Fibroblast of upper back skin (primary cell): ENCODE data around the gene KLHL7.

Source experiments
- DNase-seq: peaks from one replicate; pipeline ENCODE4 v3.0.0-alpha.2; 2013

The KLHL7 gene, protein sequence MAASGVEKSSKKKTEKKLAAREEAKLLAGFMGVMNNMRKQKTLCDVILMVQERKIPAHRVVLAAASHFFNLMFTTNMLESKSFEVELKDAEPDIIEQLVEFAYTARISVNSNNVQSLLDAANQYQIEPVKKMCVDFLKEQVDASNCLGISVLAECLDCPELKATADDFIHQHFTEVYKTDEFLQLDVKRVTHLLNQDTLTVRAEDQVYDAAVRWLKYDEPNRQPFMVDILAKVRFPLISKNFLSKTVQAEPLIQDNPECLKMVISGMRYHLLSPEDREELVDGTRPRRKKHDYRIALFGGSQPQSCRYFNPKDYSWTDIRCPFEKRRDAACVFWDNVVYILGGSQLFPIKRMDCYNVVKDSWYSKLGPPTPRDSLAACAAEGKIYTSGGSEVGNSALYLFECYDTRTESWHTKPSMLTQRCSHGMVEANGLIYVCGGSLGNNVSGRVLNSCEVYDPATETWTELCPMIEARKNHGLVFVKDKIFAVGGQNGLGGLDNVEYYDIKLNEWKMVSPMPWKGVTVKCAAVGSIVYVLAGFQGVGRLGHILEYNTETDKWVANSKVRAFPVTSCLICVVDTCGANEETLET

DNA sequence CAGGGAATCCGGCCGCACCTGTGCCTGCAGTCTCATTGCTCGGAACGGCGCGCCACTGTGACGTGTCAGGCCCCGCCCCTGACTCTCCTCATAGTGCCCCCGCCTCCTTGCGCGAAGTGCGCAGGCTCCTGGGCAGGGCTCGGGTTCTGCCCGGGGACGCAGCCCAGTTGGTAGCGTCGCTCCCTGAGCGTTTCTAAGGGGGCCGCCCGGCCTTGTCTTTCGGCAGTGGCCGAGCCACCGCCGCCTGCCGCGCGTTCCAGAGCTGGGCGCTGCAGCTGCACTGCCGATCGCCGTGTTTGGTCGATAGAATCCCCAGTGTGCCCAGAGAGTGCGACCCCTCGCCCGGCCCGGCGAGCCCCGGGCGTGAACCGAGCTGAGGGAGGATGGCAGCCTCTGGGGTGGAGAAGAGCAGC is at the start of gene KLHL7:
Gene KLHL7 (plus strand): TSS at position 142 of the 413 bp plus-strand sequence. CDS start 242 bp downstream, at position 384.
- peak; percentile 88 for DNase-seq

DNA sequence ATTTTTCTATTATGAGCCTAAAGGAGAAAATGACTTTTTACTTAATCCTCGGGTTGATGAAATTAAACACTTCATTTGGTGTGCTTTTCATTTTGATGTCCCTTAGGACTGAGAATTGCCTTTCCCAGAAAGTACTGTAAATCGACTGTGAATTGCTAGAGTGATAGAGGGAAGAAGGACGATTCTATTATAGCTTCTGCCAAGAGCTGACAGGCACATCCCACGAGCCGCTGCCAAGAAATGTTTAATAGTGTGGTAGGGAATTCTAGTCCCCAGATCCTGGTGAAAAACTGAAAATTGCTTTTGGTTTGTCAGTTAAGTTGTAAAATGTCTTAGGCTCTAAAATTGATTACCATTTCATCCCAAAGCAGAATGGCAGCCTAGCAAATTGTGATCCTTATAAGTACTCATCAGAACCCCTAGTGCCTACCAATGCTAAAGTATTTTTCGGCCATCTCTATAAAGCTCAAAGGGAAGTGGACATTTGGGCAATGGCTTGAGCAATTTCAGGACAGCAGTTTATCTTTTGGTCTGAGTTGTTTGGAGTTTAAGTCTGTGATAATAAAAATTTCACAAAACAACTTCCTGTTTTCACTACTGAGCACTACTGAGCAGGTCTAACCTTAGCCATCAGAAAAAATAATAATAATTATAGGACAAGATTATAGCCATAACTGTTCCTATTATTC is 47.0 kb upstream of the KLHL7 start:
- DNase-seq: no peak

DNA sequence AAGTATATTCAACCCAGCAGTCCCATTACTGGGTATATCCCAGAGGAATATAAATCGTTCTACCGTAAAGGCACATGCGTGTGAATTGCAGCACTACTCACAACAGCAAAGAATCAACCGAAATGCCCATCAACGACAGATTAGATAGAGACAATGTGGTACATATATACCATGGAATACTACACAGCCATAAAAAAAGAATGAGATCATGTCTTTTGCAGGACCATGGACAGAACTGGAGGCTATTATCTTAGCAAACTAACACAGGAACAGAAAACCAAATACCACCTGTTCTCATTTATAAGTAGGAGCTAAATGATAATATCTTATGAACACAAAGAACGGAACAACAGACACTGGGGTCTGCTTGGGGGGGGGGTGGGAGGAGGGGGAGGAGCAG is 44.3 kb upstream of the KLHL7 start:
- no peak for DNase-seq

DNA sequence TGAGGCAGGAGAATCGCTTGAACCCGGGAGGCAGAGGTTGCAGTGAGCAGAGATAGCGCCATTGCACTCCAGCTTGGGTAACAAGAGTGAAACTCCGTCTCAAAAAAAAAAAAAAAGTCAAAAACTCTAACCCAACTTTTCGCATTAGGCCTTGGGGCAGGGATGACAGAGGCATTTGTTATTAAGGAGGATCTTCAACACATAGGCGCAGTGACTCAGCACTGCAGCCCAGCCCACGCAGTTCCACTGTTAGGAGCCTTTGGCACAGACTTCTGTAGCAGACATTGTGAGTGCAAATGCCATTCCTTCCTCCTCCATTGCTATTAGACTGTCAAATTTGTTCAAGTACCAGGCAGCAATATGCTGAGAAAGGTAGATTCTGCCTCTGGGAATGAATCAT is 43.1 kb upstream of the KLHL7 start:
- peak; percentile 26 for DNase-seq

DNA sequence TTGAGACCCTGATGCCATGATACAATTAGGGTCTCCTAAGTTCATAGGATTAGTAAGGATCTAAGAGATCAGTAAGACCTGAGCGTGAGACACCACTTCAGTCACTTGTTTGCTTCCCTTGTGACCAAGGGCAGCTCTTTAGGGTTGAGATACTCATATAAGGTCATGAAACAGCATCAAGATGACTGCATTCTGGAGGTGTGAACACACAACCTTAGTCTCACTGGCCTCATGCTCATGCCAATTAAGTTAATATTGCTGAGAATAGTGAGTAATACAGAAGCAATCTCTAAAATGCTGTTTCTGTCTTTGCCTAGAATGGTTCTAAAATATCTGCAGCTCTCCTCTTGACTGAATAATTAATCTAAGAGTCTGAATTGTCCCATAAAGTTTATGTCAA is 39.6 kb upstream of the KLHL7 start:
- peak; percentile 59 for DNase-seq

DNA sequence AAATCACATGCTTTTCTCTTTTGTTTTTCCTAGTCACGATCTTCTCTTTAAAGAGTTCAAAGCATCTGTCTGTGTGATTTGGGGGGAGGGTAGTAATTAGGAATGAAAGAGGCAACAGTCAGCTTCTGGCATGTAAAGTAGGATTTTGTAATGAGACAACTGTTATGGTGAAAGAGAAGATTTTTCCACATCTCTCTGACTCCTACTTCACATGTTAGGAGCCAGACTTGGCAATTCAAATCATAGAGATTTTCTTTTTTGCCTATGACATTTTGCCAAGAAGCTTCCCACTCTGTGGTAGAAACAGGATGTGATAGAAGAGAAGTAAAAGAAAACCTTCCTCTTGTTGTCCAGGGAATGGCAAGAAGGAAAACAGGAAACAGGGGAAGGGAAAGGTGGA is 38.3 kb upstream of the KLHL7 start:
- DNase-seq: peak; percentile 64

DNA sequence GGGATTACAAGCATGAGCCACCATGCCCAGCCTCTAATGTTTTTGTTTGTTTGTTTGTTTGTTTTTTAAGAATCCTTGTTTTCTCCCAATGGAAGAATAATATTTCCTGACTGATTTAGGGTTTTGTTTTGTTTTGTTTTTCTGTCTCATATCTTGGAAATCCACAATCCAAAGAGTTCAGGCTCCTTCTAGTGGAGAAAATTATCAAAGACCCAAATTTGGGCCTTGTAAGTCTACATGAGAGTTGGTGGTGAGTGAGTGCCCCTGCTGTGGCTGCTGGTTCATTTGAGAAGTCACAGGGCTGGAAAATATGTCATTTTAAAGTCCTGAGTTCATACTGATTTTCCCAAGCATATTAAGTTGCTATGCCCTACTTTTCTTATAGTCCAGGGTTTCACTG is 33.5 kb upstream of the KLHL7 start:
- no peak for DNase-seq

DNA sequence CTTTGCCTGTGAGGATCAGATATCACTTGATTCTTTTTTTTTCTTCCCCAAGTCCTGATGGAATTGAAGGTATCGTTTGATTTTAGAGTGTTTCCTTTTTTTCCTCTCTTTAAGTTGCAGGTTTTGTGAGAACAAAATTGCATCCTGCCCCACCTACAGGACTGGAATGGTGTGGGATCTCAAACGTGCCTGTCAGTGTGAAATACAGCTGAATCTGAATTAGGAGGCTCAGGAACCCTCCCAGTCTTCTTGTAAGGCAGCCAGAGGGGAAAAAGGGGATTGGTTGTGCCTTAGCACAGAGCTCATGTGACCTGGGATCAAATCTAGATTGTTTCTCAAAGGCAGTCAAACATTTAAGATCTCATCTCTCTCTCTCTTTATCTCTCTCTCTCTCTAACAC is 32.7 kb upstream of the KLHL7 start:
- DNase-seq: no peak

DNA sequence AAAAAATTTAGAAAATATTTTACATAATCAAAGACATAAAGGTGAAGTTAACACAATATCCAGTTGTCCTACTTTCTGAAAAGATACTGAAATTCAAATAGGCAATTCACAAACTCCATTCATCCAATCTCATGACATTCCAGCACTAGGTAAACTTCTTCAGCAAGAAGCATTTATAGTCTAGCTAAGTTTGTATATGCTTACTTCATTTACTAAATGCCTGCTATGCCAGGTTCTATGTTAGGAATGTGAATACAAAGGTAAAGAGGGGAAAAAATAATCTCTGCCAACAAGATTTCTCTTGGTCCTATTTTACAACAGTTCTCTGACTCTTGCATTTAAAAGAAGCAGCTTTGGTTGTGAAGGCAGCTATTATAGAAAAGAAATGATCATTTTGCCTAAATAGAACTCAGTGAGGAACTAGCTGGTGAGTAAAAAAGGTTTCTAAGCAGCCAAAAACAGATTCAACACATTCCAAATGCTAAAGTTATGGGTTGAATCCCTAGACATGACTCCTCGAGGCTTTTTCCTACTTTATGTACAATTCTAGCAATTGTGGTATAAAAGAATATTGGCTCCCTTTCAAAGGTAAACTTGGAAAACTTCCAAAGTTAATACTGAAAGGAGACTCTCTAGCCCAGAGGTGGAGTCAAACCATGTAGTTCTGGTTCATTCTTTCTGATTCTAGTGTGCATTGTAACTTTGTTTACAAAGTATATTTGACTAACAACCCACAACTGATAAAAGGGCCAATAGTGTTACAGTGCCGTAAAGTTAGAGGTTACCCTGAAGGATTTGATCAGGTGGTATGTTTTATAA is 30.9 kb upstream of the KLHL7 start:
- DNase-seq: peak; percentile 37

DNA sequence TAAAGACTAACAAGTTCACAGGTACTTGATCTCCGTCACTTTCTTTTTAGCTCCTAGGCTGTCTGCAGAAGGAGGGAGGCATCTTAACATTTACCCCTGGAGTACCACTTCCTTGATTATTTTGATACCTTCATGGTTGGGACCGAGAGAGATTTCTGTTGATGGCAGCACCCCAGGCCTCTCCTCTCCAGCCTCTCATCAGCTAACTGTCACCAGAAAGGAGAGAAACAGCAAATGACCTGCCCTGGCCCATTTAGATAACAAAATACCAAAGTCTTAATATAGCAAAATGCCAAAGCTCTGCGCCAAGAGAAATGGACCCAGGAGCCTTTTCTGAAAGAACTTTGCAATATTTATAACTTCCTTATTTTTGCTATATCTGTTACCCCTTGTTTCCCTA is 30.0 kb upstream of the KLHL7 start:
- no peak for DNase-seq

DNA sequence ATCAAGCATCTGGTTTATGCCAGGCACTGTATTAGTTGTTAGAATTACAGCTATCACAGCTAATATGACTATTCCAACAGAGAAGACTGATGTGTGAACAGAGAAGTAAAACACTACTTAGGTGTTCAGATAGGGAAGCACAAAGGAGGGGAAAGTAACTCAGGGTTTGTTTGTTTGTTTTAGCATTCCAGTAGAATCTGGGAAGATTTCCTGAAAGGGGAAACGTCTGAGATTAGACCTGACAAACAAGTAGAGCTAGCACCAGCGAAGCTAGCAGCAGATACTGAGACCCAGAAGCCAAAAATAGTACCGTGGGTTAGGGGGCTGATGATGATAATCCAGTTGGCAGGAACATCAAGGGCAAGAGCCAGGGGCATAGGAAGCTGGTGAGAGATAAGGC is 28.8 kb upstream of the KLHL7 start:
- no peak for DNase-seq

DNA sequence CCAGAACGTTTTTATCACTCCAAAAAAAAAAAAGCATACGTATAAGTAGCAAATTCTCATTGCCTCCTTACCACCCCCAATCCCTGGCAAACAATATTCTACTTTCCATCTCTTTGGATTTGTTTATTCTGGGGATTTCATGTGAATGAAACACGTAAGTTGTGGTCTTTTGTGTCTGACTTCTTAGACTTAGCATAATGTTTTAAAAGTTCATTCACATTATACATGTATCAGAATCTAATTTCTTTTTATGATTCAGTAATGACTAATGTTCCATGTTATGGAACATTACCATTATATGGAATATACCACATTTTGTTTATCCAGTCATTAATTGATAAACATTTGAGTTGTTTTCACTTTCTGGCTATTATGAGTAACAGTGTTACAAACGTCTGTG is 12.5 kb upstream of the KLHL7 start:
- peak; percentile 30 for DNase-seq

DNA sequence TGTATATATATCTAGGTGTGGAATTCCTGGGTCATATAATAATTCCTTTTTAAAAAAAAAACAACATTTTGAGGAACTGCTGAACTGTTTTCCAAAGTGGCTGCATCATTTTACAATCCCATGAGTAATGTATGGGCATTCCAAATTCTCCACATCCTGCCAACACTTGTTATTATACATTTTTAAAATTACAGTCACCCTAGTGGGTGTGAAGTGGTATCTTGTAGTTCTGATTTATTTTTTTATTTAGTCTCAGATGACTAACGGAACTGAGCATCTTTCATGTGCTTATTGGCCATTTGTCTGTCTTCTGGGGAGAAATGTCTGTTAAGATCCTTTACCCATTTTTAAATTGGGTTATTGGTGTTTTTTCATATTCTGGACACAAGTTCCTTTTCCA is 12.0 kb upstream of the KLHL7 start:
- DNase-seq: peak; percentile 68

DNA sequence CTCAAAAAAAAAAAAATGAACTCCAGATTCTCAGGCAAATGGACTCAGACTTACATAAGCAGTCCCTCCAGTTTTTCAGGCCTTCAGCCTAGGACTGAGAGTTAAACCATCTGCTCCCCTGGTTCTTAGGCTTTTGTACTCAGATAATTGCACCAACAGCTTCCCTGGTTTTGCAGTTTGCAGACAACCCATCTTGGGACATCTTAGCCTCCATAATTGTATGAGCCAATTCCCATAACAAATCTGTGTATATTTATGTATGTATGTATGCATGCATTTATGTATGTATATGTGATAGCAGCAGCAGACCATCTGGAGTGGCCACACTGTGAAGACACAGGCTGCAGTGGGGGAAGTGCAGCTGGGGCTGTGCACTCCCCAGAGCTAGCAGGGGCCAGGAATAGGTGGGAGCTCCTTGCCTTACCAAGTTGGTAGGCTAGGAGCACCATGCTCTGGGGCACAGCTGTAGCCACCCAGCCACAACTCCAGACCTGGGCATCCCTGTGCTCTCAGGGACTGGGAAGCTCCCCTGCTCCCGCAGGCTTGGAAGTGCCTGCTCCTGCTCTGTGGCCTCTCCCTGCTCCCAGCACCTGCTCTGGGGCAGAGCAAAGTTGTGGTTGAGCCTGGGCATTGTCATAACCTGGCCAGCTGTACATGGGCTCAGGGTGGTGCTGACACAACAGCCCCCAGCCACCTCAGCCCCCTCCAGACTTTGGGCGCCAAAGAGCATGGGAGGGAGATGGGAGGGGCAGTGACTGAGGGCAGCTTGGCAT is 8.9 kb upstream of the KLHL7 start:
- DNase-seq: no peak

DNA sequence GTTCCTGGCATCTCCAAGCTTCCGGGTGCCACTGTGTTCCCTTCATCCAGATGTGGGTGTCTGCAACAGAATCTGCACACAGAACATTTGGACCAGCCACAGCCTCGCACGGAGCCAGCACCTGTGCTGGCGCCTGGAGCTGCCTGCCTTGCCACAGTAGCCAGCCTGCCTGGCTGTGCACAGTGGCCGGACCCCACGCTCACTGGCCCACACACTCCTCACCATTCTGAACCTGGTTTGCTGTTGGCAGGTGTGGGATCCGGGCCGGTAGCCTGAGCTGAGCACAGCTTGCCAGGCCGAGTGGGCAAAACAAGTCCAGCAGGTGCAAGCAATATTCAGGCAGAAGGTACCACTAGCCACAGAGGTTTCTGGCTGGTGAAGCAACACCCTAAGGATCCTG is 7.6 kb upstream of the KLHL7 start:
- DNase-seq: no peak

DNA sequence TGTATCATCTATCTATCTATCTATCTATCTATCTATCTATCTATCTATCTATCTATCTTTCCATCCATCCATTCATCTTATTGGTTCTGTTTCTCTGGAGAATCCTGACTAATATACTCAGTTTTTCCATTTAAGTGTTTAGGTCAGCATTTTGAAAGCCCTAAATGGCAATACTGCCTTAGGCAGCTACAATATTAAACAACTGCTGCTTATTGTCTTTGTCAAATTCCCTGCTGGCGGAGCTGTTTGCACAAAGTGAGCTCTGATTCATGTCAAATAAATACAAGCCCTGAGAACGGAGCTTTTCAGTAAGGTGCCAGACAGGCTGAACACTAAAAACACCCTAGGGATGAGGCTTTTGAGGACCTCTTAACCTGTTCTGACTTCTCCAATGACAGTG is 7.1 kb upstream of the KLHL7 start:
- DNase-seq: no peak

DNA sequence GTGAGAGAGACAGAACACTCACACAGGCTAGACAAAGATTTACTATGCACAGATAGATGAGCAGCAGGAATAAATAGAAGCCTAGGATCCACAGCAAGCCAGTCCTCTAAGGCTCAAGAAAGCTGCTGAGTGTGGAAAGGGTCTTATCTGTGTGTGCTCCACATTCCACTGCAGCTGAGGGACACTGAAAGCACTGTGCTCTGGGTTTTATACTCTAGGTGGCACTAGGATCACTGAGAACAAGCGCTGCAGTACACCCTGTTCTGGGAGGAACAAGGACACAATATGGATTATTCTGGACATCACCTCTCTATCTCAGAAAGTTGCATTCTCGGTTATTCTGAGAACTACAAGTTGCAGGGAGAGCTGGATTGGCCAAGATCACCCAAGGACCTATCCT is 4.9 kb upstream of the KLHL7 start:
- no peak for DNase-seq

DNA sequence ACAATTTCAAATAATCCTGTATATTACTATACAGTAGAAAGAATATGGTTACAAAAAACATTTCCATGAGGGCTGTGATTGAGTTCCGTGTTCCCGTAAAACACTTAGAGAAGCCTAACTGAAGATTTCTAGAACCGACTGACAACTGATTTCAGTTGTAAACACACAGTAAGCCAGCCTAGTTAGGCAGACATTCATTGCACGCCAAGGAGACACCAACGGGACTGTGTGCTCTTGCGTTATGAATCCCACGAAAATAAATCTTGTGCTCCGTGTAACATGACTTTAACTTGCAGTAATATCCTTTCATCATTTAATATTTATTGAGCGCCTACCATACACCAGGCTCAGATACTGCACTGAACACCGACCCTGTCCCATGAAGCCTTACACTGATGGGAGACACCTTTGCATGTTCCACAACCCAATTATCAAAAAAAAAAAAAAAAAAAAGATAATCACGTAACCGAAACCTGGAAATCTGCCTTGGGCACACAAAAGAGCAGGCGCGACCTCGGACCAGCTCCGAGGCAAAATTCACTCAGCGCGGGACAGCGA is 420 bp upstream of the KLHL7 start:
- DNase-seq: no peak

DNA sequence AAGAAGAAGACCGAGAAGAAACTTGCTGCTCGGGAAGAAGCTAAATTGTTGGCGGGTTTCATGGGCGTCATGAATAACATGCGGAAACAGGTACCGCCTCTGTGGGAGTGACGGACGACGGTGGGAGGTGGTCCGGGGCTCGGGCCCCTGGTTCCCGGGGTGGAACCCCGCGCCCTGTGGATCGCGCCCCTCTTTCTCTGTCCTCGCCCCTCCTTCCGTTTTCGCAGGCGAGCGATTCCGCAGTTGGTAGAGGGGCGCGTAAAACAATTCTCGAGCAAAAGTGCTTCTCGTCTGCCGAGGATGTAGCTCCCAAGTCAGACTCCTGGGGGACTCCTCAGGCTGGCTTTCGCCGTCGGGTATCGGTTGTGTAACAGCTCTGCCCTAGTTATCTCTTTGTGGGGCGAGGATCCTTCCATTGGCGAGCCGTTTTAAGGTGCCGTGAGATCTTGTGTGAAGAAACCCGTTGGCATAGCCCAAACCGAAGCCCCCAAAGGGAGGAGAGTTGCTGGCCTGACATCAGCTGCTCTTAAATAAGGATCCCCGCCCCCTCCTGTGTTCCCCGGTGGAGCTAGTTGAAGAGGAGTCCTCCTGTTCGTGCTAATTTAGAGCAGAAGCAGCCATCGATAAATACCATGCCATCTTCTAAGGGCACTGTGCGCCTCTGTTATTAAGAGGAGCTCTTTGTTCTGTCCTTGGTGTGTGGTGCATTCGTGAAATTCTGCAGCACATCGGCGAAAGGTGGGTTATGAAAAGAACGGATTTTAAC is 655 bp downstream of the KLHL7 start:
- DNase-seq: peak; percentile 34

DNA sequence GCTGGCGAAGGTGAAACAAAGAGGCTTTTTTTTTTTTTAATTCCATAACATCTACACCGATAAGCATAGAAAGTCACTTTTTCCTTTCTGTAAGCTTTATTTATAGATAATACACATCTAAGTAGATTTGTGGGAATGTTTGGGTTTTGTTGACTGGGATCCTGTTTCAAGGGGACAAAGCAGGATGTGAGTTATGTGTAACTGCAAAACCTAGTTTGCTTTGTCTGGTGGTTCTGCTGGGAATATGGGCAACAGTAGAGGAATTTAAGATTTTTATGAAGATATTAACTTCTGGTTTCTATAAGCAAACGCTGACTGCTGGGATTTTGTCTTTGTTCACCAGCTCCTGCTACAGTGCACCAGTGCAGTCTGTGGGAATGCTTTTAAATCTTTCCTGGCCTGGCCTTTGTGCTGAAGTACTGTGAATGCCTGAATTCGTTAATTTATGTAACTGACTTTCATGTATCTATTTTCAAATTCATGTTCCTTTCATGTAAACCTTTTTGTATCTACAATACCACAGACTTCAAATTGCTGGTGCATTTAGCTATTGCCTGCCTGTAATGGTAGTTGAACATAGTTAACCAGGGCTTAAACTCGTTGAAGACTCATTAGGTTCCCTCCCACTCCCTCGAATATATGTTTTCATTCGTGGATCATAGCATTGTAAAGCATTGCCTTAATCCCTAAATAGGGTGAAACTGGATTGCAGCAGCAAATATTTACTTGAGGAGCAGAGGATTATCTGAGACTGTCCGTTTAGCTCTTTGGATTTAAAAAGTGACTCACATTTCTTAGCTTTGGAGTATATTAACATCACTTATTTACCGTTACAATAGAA is 1.5 kb downstream of the KLHL7 start:
- peak; percentile 2 for DNase-seq
